ENCODE data around the gene NATD1.

- TF ChIP-seq CTCF (IDR thresholded peaks at IDR 0.05; ENCODE audit: borderline replicate concordance, extremely low read depth, low read length, poor library complexity, severe bottlenecking) (no peak), EZH2 (IDR thresholded peaks at IDR 0.05; ENCODE audit: borderline replicate concordance, low read depth, low read length, severe bottlenecking) (no peak)
These were observed 40.6 kb upstream of the NATD1 start for GRCh38 chr17:21293831-21294210.
